OCI-LY3 (cell line): ENCODE data around the gene ANKH.

Experiments used
- CTCF ChIP-seq: fragments of 200-600, 300-600 bp; sonication (generic); IDR thresholded peaks from 2 replicates; pipeline ENCODE4 v1.5.1; 2014; ENCODE audit warnings: antibody characterized with exemption, low read length, low read depth
- EZH2phosphoT487 ChIP-seq: fragments of 200-600 bp; shearing (Covaris generic); IDR thresholded peaks from 2 replicates; pipeline ENCODE4 v1.6.1; 2018; ENCODE audit warnings: antibody characterized with exemption, mixed run types, low read depth

- TF ChIP-seq CTCF (no peak), EZH2phosphoT487 (no peak)
Measured at GRCh38 chr5:14749579-14750101, 121.9 kb downstream of the ANKH start.
